ENCODE measurements around the gene GNPTAB. TPM values are rescaled to one million over a fixed set of nuclear protein-coding genes. Genes with fewer than 3 reads are reported as not detected.

GNPTAB gene
- total RNA-seq (10 to 100 TPM; 14.3 to 36.1 (median 19.9) TPM), polyA plus RNA-seq (10 to 100 TPM; 10.3 to 17.5 (median 11.5) TPM)
- long read RNA-seq, donor 1, full-length matches to known transcripts = 5 of 9 reads
- long read RNA-seq, donor 1, partial matches to known transcripts = 3 of 9 reads
- long read RNA-seq, donor 1, other reads (novel, unspliced or antisense) = 1 of 9 reads
- long read RNA-seq, donor 2, full-length matches to known transcripts = 6 of 16 reads
- long read RNA-seq, donor 2, partial matches to known transcripts = 7 of 16 reads
- long read RNA-seq, donor 2, other reads (novel, unspliced or antisense) = 3 of 16 reads

- intact Hi-C loops (cut with DNase I) = loop anchor here (2.0 to 10.0 kb wide), 3 partner anchors 38 to 416 kb away; no protein-coding TSS in a partner anchor
- 0 to 1% (median 0%) methylated on average over 71 to 96 of the region's 96 CpGs for WGBS, 3 donors
Observed at GRCh38 chr12:101830367-101831325, at the start of gene GNPTAB. Gene GNPTAB, minus strand, starts transcription at chr12:101830959. Its CDS starts 284 bp downstream, at chr12:101830675.

DNA sequence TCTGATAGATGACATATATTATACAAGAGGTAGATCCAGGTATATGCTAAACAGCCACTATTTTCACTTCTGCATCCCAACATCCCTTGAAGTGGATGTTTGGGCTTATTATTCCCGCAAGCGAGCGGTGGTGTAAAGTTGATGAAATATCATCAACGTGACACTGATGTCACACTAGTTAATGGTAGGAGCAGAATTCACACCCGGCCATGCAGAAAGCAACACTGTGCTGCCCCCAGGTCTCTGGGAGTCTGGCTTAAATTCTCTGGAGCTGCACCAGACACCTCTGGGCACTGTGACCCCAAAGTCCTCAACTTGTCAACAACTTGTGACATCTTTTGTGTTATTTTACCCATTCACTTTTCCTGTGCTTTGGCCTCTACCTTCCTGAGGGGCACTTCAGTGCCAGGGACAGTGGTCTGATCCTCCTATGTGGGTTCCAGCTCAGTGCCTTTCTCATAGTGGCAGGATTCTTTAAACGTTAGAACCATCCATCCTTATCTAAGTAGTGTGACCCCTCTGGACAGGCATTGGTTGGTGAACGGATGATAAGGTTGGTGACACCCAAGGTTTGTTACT lies 47.6 kb upstream of the GNPTAB start:
- Histone ChIP-seq H3K4me1 (no peaks in the 10 kb centered on the region), H3K27ac (peak overlapping the region; percentile 95), H3K36me3 (ENCODE audit: insufficient read depth in 1 of 2, low read depth in 1 of 2) (no peaks in the 10 kb centered on the region), H3K27me3 (ENCODE audit: insufficient read depth in 3 of 3, low read length in 2 of 3) (no peaks in the 10 kb centered on the region), H3K4me3 (peak overlapping the region; percentile 89), H3K9me3 (no peaks in the 10 kb centered on the region)
- TF ChIP-seq CTCF (IDR thresholded peaks at IDR 0.05) = no peak
- WGBS, 3 donors = 19 to 36% (median 22%) methylated on average over 7 of the region's 7 CpGs
- intact Hi-C loops (cut with DNase I) = no loop called here
- no peak for ATAC-seq
- no peak for DNase-seq

More at GRCh38 chr12:101830367-101831325, at the start of gene GNPTAB:
- Histone ChIP-seq H3K27ac (peak within 1 kb of the TSS; percentile 90), H3K36me3 (ENCODE audit: insufficient read depth in 1 of 2, low read depth in 1 of 2) (no peaks in the 10 kb centered on the region), H3K4me3 (peak within 1 kb of the TSS; percentile 79), H3K4me1 (peaks cover 18% of the 10 kb centered on the region), H3K27me3 (ENCODE audit: insufficient read depth in 3 of 3, low read length in 2 of 3) (no peaks in the 10 kb centered on the region), H3K9me3 (no peaks in the 10 kb centered on the region)
- DNase-seq (peak; percentile 92 to 96), ATAC-seq (peak; percentile 94 to 99 (median 98))
- TF ChIP-seq CTCF (IDR thresholded peaks at IDR 0.05) = peak; percentile 81

GRCh38 chr12:101877806-101878242 lies 47.1 kb upstream of the GNPTAB start:
- no peak for TF ChIP-seq CTCF (IDR thresholded peaks at IDR 0.05)
- Histone ChIP-seq H3K27ac (peak overlapping the region; percentile 95), H3K4me3 (peak overlapping the region; percentile 89), H3K36me3 (ENCODE audit: insufficient read depth in 1 of 2, low read depth in 1 of 2) (no peaks in the 10 kb centered on the region), H3K9me3 (no peaks in the 10 kb centered on the region), H3K4me1 (no peaks in the 10 kb centered on the region), H3K27me3 (ENCODE audit: insufficient read depth in 3 of 3, low read length in 2 of 3) (no peaks in the 10 kb centered on the region)
- DNase-seq (peak; percentile 37 to 65), ATAC-seq (peak; percentile 8 to 15 (median 10))
- 1 to 2% (median 1%) methylated on average over 20 to 24 of the region's 24 CpGs for WGBS, 3 donors
- intact Hi-C loops (cut with DNase I) = no loop called here

- intact Hi-C loops (cut with DNase I) = no loop called here
- ATAC-seq = peak; percentile 92 to 95 (median 94)
- H3K4me1 ChIP-seq = no peaks in the 10 kb centered on the region
Observed at GRCh38 chr12:101876861-101877805, 46.4 kb upstream of the GNPTAB start, which contains the start of gene DRAM1. Gene DRAM1, plus strand, starts transcription at chr12:101877580. Its CDS starts 210 bp downstream, at chr12:101877790.

More at GRCh38 chr12:101876861-101877805, 46.4 kb upstream of the GNPTAB start, which contains the start of gene DRAM1:
- Histone ChIP-seq H3K27ac (peak within 1 kb of the TSS; percentile 95), H3K27me3 (ENCODE audit: insufficient read depth in 3 of 3, low read length in 2 of 3) (no peaks in the 10 kb centered on the region), H3K4me3 (peak within 1 kb of the TSS; percentile 89), H3K9me3 (no peaks in the 10 kb centered on the region), H3K36me3 (ENCODE audit: insufficient read depth in 1 of 2, low read depth in 1 of 2) (no peaks in the 10 kb centered on the region)
- 1 to 2% (median 2%) methylated on average over 76 to 105 of the region's 105 CpGs for whole genome bisulfite sequencing, 3 donors
- DNase-seq = peak; percentile 92 to 96
- TF ChIP-seq CTCF (IDR thresholded peaks at IDR 0.05) = no peak
